Stimulated activated CD8-positive, alpha-beta memory T cell treated with anti-CD3 and anti-CD28 coated beads, Interleukin-2, amount 100 ng/mL, for 1 hour (primary cell): ENCODE results near the gene CIDEC.
"Not testable (repeated sequence)": the region's sequence is repeated elsewhere in the genome, so short reads cannot be mapped to it uniquely, and the experiment has no call there.

Experiments
- DNase-seq, 2 donors: peaks; one replicate each; pipeline ENCODE4 v3.0.0-alpha.2; 2020; ENCODE audit warnings: low read depth in 2 of 2

Gene CIDEC

DNA sequence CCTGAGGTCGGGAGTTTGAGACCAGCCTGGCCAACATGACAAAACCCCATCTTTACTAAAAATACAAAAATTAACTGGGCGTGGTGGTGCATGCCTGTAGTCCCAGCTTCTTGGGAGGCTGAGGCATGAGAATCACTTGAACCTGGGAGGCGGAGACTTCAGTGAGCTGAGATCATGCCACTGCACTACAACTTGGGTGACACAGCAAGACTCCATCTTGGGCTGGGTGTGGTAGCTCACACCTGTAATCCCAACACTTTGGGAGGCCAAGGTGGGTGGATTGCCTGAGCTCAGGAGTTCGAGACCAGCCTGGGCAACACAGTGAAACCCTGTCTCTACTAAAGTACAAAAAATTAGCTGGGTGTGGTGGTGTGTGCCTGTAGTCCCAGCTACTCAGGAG, 3.8 kb downstream of the CIDEC start:
- not testable (repeated sequence) for DNase-seq

DNA sequence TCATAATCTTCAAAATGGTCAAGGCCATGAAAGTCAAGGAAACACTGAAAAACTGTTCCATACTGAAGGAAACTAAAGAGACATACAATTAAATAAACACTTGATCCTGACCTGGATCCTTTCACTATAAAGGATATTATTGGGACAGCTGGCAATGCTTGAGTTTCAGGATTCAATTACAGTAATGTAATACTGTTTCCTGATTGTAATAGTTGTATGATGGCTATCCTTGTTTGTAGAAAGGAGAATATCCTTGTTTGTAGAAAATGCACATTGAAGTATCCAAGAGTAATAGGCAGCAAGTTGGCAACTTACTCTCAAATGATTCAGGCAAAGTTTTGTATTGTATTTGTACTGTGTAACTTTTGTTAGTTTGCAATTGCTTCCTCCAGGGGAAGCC, 4.6 kb downstream of the CIDEC start:
- no peak for DNase-seq

DNA sequence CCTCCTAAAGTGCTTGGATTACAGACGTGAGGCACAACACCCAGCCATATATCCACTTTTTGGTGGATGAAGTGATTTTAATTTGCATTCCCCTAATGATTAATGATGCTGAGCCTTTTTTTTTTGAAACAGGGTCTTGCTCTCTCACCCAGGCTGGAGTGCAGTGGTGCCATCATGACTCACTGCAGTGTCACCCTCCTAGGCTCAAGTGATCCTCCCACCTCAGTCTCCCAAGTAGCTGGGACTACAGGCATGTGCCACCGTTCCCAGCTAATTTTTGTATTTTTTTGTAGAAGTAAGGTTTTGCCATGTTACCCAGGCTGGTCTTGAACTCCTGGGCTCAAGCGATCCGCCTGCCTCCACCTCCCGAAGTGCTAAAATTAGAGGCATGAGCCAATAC, 8.0 kb downstream of the CIDEC start:
- DNase-seq, result not testable (repeated sequence)

DNA sequence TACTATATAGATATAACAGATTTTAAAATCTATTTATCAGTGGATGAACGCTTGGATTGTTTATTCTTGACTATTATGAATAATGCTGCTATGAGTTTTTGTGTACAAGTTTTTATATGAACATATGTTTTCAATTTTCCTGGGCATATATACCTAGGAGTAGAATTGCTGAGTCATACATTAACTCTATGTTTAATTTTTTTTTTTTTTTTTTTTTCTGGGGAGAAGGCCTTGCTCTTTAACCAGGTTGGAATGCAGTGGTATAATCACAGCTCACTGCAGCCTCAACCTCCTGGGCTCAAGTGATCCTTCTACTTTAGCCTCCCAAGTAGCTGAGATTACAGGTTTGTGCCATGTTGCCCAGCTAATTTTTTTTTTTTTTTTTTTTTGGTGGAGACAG, 9.1 kb downstream of the CIDEC start:
- DNase-seq, result no peak

DNA sequence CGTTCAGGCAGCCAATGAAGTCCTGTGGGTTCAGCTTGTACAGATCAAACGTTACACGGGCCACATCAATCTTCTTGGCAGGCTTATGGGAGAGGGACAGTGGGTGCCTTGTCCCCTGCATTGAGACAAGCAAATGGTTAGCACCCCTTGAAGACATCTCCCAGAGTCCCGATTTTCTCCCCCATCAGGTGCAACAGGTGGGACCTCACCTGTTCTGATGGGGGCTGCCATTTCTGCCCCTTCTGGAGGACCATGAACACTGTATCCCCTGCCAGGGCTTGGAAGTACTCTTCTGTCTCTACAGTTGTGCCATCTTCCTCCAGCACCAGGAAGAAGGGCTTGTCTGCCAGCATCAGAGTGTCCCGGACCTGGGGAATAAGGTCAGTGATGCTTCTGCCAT, 10.1 kb downstream of the CIDEC start:
- DNase-seq, result no peak

DNA sequence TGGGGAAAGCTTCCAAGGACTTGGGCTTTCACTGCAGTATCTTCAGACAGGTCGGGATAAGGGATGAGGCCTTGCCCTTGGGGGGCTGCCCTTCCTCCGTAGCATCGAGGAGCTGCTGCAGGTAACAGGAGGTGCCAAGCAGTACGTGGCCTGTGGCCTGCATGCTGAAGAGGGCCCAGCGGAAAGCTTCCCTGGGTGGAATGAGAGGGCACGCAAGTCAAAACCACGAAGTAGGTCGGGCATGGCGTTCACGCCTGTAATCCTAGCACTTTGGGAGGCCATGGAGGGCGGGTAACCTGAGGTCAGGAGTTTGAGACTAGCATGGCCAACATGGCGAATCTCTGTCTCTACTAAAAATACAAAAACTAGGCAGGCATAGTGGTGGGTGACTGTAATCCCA, 12.9 kb downstream of the CIDEC start:
- no peak for DNase-seq

DNA sequence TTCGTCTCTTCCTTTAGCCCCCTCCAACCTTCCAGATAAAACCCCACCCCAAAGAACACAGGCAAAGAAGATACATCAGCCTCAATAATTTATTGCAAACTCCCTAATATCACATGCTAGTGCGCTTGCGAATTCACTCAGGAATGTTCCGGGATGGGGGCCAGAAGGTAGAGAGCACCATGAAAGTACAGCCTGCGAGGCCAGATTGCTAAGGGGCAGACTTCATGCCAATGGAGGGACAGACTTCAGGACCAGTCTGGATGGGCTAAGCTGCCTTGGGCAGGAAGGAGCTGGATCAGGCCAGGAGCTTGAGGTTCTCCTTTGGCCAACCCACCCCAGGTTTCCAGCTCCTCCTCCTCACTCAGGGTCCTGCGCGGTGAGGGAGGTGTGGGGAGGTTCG, 13.4 kb downstream of the CIDEC start:
- DNase-seq, result no peak

DNA sequence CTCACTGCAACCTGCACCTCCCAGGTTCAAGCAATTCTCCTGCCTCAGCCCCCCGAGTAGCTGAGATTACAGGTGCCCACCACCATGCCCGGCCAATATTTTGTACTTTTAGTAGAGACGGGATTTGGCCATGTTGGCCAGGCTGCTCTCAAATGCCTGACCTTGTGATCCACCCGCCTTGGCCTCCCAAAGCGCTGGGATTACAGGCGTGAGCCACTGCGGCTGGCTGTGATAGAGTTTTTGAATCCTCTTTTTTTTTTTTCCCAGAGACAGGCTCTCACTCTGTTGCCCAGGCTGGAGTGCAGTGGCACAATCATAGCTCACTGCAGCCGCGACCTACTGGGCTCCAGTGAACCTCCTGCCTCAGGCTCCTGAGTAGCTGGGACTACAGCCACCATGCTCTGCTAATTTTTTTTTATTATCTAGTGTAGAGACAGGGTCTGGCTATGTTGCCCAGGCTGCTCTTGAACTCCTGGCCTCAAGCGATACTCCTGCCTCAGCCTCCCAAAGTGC, 14.9 kb downstream of the CIDEC start:
- DNase-seq, result not testable (repeated sequence)

DNA sequence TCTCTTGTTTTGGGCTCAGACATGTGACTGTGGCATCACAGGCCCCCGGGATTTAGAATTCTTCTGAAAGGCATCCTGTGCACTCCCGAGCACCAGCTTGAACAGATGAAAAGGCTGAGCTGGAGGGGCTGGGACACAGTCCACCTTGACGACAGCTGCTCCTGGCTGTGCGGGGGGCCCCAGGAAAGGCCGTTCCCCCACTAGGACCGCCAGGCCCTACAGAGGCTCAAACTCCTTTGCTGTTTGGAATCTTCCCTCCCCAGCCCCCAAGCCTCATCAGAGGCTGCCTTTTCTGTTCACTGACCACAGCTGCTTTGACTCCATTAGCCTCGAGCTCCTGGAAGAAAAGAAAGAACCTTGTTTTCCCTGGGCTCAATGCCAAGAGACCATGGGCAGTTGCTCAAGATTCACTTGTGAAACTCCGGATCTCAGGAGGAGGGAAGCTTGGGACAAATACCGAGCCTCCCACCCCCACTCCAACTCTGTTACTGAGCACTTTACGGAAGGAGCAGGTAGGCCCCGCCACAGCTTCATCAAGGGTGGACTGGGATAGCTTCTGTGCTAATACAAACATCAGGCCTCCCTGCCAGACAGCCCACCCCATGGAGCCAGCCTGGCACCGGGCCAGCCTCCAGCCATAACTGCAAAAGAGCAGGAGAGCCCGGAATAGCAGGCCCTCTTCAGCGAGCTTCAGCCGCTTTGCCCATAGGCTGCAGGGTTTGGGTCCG, 15.7 kb downstream of the CIDEC start:
- DNase-seq, result no peak

DNA sequence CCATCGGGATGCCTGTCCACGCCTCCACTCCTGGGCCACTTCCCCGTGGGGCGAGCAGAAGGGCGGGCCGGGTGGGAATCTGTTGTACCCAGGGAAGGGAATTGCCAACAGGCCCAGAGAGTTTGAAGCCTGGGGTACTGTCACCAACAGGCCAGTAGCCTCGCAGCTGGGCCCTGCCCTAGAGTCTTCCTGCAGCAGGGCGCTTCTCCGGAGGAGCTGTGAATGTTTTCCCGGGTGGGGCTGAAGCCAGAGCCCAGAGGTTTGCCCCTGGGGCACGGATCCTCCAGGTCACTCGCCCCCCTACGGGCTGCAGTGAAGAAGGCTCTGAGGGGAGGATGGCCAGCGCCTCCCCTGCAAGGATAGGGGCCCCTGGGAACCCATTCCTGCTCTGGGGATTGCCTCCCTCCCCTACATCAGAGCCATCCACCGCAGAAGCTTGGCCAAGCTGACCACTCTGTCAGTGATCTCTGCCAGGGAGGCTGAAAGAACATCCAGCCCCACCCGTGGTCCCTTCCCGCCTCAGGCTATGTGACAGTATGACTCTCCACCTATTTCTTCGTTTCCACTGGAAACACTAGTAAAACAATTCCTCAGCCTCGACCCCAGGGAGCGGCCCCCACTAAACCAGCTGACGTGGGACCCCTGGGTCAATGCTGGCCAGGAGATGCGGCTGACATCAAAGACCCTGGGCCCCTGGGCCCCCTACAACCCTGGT, 16.8 kb downstream of the CIDEC start:
- DNase-seq, result no peak

DNA sequence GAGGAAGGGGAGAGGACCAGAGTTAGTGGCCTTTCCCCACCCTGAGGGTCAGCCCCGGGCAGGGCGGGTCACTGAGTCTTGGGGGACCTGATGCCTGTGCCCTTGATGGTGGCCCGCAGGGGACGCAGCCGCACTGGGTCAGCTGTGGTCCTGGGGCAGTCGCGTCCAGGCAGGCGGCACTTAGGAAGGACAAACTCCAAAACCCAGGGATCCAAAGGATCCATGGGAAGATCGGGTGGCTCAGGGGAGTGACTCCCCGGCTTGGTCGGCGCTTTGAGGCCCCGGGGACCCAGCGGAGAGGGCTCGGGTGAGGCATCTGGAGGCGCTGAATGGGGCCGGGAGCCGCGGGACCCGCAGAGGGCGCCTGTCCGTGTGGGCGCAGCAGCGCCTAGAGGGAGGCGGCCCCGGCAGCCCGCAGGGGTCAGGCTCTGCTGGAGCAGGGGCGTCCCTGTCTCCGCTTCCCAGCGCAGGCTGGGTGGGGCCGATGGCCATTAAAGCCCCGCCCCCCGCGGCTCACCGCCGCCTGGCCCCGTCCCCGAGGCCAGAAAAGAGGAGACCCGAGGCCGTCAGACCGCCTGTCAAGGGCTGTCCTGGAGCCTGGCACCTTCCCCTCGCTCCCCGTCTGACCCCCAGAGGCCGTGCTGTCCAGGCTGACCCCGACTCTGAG, 17.5 kb downstream of the CIDEC start:
- no peak for DNase-seq

DNA sequence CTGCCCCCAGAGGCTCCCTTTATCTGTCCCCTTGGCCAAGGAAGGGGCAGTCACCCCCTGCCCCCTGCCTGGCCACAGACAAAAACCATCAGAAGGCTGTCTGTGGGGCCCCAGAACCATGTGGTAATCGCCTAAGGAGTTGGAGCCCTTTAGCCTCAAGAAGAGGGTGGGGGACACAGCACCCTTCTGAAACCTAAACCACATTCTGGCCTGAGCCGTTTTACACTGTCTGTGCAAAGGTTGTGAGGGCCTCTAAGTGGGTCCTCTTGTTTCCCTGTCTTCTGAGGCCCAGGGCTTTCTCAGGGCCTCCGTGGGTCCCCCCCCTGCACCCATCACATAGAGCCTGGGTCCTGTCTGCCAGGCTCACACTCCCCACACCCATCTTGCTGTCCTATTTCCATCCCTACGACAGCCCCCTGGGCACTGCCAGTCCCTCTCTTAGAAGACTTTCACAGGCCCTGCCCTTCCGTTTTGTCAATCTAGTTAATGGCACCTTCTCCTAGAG, 18.4 kb downstream of the CIDEC start:
- no peak for DNase-seq

DNA sequence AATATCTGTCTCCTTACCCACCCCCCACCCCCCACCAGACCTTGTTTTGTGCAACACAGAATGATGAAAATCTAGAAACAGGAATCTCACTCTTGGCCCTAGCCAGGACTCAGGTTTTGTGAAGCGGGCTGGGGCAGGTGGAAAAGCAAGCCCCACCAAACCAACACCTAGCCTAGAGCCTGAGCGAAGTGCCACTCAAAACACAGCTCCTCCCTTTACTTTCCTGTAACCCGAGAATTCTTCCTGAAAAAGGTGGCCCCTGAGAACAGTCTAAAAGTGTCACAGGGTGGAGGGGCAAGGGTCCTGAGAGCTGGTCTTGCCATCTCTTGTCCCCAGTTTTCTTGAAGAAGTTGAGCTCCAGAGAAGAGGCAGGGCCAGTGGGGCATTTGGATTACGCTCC, 18.9 kb downstream of the CIDEC start:
- no peak for DNase-seq

DNA sequence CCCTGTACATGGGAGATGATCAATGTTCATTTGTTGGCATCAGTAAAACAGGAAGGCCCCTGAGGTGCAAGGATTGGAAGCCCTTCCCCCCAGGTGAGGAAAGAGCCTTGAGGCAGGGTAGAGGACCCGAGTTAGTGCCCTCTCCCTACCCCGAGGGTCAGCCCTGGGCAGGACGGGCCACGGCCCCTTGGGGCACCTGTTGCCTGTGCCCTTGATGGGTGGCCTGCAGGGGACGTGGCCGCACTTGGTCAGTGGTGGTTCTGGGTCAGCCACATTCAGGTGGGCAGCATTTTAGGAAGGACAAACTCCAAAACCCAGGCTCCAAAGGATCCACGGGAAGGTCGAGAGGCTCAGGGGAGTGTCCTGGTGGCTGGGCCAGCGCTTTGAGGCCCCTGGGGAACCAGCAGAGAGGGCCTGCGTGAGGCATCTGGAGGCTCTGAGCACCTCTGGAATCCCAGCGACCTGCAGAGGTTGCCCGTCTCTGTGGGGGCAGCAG, 20.5 kb downstream of the CIDEC start:
- no peak for DNase-seq

DNA sequence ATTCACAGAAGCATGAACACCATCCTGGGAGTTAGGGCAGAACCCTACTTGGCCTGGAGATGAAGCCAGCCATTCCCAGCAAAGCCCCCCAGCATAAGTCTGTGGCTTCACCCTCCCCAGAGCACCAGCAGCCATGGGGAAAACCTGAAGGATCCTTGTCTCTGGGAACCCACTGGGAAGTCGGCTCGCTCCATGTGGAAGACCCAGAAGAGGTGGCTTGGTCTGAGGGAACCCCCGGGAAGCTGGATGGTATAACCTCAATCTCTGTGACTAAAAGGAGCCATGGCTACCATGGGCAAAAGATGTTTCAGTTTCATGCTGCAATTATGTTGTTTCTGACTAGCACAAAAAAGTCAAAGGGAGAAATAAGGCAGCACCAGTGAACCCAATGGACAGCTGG, 24.5 kb downstream of the CIDEC start:
- DNase-seq, result no peak

DNA sequence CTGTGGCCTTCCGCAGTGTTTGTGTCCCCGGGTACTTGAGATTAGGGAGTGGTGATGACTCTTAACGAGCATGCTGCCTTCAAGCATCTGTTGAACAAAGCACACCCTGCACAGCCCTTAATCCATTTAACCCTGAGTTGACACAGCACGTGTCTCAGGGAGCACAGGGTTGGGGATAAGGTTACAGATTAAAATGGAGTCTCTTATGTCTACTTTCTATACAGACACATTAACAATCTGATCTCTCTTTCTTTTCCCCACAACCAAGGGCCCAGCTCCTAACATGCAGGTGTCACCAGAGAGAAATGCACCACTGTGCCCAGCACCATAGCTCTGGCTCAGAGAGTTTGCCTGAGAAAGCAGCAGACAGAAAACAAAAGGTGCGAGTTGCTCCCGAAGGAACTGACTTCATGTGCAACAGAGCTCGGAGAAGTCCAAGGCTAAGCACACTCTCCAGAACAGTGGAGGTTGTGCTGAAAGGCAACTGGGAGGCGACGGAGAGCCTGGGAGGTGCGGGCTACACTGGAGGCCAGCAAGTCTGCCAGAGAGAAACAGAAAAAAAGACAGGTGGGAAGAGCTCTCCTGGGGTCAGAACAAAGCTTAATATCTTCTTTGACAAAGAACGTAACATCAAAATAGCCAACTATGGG, 25.6 kb downstream of the CIDEC start:
- DNase-seq, result not testable (repeated sequence)

DNA sequence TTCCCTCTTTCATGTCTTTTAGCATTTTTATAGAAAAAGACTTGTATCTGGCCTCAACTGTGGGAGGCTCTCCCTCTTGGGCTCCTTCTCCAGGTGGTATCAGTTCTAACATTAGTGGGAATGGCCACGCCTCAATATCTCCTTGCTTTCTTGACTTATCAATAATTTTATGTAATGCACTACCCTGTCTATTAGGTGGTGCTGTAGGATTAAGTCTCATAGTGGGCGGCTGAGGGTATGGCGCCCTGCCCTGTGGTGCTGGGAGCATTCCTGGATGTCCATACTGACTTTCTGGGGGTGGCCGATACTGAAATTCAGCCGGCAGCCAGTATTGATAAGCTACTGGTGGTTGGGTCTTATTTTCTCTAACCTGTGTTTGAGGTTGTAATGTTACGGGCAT, 27.5 kb downstream of the CIDEC start:
- no peak for DNase-seq

DNA sequence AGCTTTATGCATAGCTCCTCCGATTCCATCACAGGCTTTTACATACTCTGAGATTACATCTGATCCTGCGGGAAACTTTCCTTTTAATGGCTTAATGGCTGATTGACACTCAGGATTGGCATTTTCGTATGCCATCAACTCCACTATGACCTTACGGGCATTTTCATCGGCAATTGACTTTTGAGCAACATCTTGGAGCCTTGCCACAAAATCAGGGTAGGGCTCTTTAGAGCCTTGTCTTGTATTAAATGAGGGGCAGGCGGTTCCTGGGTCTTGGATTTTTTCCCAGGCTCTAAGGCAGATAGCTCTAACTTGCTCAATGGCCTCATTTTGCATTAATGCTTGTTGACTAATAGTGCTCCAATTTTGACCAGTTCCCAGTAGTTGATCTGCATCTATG, 28.1 kb downstream of the CIDEC start:
- not testable (repeated sequence) for DNase-seq

DNA sequence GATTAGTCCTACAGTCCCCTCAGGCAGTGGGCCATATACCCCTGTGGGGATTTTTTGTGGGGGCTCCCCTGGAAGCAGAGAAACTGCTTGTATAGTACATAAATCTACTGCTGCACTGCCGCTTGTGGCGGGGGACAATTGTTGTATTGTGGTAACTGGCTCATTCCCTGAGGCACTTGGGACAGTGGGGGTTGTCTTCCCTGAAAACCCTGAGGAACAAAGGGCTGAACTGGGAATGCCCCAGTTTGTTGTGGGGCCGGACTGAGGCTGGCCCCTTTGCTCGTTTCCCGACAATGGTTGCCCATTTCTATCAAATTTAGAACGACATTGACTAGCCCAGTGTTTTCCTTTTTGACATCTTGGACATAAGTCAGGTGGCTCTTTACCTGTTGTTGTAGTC, 28.7 kb downstream of the CIDEC start:
- DNase-seq, result not testable (repeated sequence)

DNA sequence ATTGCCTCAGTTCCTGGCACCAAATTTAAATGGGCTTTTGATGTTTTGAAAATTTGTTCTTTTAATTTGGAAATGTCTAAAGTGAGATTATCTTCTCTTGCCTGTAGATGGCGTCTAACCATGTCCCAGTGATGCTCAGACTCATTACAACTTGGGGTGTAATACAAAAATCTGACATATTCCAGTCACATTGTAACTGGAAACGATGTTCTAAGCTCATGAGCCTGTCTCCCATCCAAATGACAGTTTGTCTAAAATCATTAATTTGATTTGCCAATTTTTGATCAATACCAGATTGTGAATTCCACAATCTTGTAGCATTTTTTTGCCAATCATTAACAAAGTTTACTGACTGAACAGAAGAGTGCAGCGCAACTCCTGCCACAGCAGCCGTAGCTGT, 31.2 kb downstream of the CIDEC start:
- DNase-seq, result not testable (repeated sequence)

DNA sequence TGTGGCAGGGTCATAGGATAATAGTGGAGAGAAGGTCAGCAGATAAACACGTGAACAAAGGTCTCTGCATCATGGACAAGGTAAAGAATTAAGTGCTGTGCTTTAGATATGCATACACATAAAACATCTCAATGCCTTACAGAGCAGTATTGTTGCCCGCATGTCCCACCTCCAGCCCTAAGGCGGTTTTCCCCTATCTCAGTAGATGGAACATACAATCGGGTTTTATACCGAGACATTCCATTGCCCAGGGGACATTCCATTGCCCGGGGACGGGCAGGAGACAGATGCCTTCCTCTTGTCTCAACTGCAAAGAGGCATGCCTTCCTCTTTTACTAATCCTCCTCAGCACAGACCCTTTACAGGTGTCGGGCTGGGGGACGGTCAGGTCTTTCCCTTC, 32.2 kb downstream of the CIDEC start:
- not testable (repeated sequence) for DNase-seq

DNA sequence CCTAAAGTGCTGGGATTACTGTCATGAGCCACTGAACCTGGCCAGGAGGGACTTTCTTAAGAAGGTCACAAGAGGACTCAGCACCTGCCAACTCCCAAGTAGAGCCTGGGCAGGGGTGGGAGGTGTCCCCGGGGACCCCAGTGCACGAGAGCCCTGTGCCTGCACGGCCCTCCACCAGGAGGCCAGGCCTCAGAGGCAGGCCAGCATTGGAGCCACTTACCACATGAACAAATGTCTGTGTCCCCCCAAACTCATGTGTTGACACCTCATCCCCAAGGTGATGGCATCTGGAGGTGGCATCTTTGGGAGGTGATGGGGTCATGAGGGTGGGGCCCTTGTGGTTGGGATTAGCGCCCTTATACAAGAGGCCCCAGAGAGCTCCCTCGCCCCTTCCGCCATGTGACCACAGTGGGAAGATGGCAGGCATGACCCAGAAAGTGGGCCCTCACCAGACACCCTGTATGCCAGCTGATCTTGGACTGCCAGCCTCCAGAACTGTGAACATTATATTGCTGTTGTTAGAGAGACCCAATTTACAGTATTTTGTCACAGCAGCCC, 33.0 kb downstream of the CIDEC start:
- DNase-seq, result no peak
